ENCODE results near the gene ZMYM2.
"Not testable (repeated sequence)": the region's sequence is repeated elsewhere in the genome, so short reads cannot be mapped to it uniquely, and the experiment has no call there.

The ZMYM2 gene

DNA sequence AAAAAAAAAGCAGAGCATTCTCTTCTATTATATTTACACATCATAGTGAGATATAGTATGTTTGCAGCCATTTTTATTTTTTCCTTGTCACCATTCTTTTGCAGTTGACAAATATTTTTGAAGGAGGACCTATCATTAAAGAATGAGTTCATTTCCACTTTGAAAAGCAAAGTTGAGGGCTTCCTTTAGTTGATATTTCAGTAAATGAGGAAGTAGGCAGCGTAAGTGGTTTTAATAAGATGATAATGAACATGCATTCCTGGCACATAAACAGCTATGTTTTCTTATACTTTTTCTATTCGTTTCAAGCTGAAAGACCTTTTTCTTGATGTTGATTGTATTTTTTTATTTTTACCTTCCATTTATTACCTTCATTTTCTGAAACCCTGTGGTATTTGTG, 66.2 kb downstream of the ZMYM2 start:
- no peak for DNase-seq (ENCODE audit: low read depth)

DNA sequence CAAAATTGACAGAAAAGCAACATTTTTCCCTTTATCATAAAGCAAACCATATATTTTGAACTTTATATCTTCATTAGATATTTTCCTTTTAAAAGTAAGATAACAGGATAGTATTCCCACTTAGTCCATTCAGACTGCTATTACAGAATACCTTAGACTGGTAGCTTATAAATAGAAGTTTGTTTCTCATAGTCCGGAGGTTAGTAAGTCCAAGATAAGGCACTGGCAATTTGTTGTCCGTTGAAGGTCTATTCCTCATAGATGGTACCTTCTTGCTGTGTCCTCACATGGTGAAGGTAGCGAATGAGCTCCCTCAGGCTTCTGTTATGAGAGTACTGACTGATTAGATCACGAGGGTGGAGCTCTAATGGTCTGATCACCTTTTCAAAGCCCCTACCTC, 70.4 kb downstream of the ZMYM2 start:
- DNase-seq (ENCODE audit: low read depth) = no peak
- TF ChIP-seq, protein P1, sequence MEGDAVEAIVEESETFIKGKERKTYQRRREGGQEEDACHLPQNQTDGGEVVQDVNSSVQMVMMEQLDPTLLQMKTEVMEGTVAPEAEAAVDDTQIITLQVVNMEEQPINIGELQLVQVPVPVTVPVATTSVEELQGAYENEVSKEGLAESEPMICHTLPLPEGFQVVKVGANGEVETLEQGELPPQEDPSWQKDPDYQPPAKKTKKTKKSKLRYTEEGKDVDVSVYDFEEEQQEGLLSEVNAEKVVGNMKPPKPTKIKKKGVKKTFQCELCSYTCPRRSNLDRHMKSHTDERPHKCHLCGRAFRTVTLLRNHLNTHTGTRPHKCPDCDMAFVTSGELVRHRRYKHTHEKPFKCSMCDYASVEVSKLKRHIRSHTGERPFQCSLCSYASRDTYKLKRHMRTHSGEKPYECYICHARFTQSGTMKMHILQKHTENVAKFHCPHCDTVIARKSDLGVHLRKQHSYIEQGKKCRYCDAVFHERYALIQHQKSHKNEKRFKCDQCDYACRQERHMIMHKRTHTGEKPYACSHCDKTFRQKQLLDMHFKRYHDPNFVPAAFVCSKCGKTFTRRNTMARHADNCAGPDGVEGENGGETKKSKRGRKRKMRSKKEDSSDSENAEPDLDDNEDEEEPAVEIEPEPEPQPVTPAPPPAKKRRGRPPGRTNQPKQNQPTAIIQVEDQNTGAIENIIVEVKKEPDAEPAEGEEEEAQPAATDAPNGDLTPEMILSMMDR (conservative IDR thresholded peaks at IDR 0.05; ENCODE audit: low read depth, low read length) = no peak
- H3K4me3 ChIP-seq (ENCODE audit: low read length) = no peak overlapping the region

More for the DNA sequence above, 66.2 kb downstream of the ZMYM2 start:
- TF ChIP-seq, protein P1 (conservative IDR thresholded peaks at IDR 0.05; ENCODE audit: low read depth, low read length) = no peak
- no peak overlapping the region for H3K4me3 ChIP-seq (ENCODE audit: low read length)

DNA sequence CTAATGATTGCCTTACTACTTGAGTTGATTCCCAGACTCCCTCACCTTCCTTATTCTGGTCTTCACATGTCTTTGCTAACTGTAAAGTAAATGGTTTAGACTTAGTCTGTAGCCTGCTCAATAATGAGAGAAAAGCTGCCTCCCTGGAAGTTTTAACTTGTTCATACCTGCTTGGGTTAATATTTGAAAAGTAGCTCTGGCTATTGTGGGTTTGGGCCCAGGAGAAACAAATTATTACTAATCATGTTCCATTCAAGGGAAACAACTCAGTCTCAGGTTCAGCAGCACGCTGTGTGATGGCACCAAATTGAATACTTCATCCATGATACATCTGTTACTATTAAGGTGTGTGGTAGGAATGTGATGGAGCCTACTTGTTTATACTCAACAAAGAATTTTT, 75.0 kb downstream of the ZMYM2 start:
- H3K4me3 ChIP-seq (ENCODE audit: low read length) = no peak overlapping the region
- TF ChIP-seq, protein P1 (conservative IDR thresholded peaks at IDR 0.05; ENCODE audit: low read depth, low read length) = no peak
- DNase-seq (ENCODE audit: low read depth) = no peak

DNA sequence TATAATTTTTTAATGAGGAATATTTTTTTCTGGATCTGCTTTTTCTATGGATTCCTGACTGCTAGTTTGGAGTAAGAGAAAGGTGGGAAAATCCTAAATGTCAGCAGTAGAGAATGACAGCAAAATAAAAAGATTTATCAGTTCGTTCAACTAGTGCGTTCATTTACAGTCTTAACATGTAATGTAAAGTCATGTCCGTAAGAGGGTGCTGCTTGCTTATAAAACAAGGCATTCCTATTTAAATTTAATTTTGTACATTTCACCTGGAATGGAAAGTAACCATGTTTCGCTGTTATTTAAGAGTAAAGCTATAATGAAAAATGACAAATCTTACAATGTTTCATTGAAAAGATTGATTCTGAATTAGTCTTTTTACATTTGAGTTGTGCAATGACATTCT, 76.6 kb downstream of the ZMYM2 start:
- no peak overlapping the region for H3K4me3 ChIP-seq (ENCODE audit: low read length)
- no peak for DNase-seq (ENCODE audit: low read depth)
- TF ChIP-seq, protein P1 (conservative IDR thresholded peaks at IDR 0.05; ENCODE audit: low read depth, low read length) = peak; percentile 10

DNA sequence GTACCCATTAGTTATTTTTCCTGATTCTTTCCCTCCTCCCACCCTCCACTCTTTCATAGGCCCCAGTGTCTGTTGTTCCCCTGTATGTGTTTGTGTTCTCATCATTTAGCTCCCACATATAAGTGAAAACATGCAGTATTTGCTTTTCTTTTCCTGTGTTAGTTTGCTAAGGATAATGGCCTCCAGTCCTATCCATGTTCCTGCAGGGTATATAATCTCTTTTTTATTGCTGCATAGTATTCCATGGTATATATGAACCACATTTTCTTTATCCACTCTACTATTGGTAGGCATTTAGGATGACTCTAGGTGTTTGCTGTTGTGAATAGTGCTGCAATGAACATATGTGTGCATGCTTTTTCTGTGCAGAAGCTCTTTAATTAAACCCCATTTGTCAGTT, 79.4 kb downstream of the ZMYM2 start:
- H3K4me3 ChIP-seq (ENCODE audit: low read length) = no peak overlapping the region
- no peak for DNase-seq (ENCODE audit: low read depth)
- TF ChIP-seq, protein P1 (conservative IDR thresholded peaks at IDR 0.05; ENCODE audit: low read depth, low read length) = no peak

DNA sequence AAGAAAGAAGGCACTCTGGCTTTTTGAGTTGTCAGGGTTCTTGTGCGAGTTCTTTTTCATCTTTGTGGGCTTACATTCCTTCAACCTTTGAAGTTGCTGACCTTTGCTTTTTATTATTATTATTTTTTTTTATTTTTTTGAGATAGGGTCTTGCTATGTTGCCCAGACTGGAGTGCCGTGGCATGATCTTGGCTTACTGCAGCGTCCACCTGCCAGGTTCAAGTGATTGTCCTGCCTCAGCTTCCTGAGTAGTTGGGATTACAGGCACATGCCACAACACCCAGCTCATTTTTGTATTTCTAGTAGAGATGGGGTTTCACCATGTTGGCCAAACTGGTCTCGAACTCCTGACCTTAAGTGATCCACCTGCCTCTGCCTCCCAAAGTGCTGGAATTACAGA, 84.1 kb downstream of the ZMYM2 start:
- DNase-seq (ENCODE audit: low read depth); H3K4me3 ChIP-seq (ENCODE audit: low read length): not testable (repeated sequence)

DNA sequence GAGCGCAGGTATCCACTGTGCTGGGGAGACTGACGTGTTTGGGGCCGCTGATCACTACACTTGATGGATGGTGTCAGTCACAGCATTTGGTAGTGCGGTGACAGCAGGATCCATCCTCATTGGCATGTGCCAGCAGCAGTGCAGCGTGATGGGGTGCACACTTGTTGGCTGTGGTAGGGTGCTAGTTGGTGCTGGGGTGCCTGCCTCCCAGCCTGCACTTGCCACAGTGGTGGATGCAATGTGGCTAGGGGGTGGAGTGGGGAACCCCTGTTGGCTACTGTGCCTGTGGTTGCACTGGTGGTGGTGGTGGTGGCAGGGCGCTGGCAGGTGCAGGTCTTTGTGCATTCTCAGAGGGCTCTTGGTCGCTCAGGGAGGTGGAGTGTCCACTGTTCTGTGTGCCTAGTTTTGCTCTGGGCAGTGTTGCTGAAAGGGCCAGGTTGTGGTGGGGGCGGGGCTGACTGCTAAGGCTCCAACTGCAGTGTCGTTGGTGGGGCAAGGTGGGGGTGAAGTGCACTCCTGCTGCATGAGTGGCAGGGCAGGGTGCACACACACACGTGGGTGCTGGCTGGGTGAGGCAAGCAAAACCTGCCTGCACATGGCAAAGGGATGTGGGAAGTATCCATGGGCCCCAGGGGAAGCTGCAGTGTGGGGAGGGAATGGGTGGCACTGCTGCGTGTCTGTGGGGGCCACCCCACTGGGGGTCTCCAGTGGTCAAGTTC, 84.8 kb downstream of the ZMYM2 start:
- TF ChIP-seq, protein P1 (conservative IDR thresholded peaks at IDR 0.05; ENCODE audit: low read depth, low read length) = no peak
- no peak overlapping the region for H3K4me3 ChIP-seq (ENCODE audit: low read length)
- DNase-seq (ENCODE audit: low read depth) = no peak

All from retinal pigment epithelial cell (primary cell).